HL-60 (cell line): ENCODE measurements around the gene MYO1E.

Experiments used
- DNase-seq, 2 experiments: peaks; one replicate each; pipeline ENCODE4 v3.0.0-alpha.2; 2010 to 2020; ENCODE audit warnings: low read depth in 1 of 2, low spot score in 1 of 2
- H3K27ac ChIP-seq: fragments of 250-450 bp; sonication (Bioruptor Pico); replicated peaks from 2 replicates; pipeline ENCODE4 v1.5.1; 2020; ENCODE audit warnings: mild to moderate bottlenecking, moderate library complexity
- H3K27me3 ChIP-seq: fragments of 250-450 bp; sonication (Bioruptor Pico); 2 replicates; pipeline ENCODE4 v1.5.1; 2021; ENCODE audit warnings: mild to moderate bottlenecking, moderate library complexity; ENCODE audit not compliant: insufficient read depth, poor library complexity, severe bottlenecking
- H3K4me3 ChIP-seq: replicated peaks from 2 replicates; pipeline ENCODE4 v1.5.1; 2011; ENCODE audit warnings: mild to moderate bottlenecking, control low read depth, low read length; ENCODE audit not compliant: insufficient read depth
- CTCF ChIP-seq: IDR thresholded peaks from one replicate; pipeline ENCODE4 v1.5.1; 2011; ENCODE audit warnings: low read length, control low read depth, inconsistent platforms; ENCODE audit not compliant: insufficient read depth
- GABPA ChIP-seq: IDR thresholded peaks from 2 replicates; pipeline ENCODE4 v1.6.1; 2012; ENCODE audit warnings: low read depth
- POLR2AphosphoS5 ChIP-seq: IDR thresholded peaks from 2 replicates; pipeline ENCODE4 v1.6.1; 2012; ENCODE audit warnings: low read depth
- REST ChIP-seq: IDR thresholded peaks from 2 replicates; pipeline ENCODE4 v1.6.1; 2012; ENCODE audit warnings: low read depth; ENCODE audit not compliant: insufficient replicate concordance
- SPI1 ChIP-seq: IDR thresholded peaks from 2 replicates; pipeline ENCODE4 v1.6.1; 2012; ENCODE audit warnings: low read depth, mild to moderate bottlenecking, borderline replicate concordance

MYO1E gene

GRCh38 chr15:59099162-59099685 is 273.4 kb downstream of the MYO1E start:
- no peak for TF ChIP-seq REST
- TF ChIP-seq GABPA: no peak
- no peak for TF ChIP-seq SPI1
- Histone ChIP-seq H3K27me3 (no peaks in the 10 kb centered on the region), H3K4me3 (no peak overlapping the region), H3K27ac (no peak overlapping the region)
- DNase-seq: no peak

- H3K27me3 ChIP-seq: no peaks in the 10 kb centered on the region
- TF ChIP-seq REST (no peak), SPI1 (no peak), POLR2AphosphoS5 (no peak), GABPA (no peak), CTCF (no peak)
- no peak overlapping the region for H3K27ac ChIP-seq
- no peak for DNase-seq
- no peak overlapping the region for H3K4me3 ChIP-seq
Observed at GRCh38 chr15:59096429-59096828, 276.2 kb downstream of the MYO1E start.

DNA sequence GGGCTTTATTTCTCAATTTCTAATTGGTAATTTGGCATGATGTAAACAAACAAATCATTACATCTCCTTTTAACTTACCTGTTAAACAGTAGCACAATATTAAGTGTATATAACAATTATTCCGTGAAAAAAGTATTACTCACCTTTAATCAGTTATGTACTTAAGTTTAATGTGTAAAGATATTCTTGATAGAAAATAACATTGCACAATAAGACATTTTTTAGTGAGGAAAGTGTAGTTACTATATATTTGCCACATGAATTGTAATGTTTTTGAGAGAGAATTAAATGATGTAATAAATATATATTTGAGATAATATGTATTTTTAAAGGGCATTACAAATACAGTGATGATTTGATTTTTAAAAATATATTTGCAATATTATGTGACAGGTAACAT is 278.6 kb downstream of the MYO1E start:
- no peak for DNase-seq
- TF ChIP-seq SPI1: no peak
- no peak for TF ChIP-seq CTCF
- no peak for TF ChIP-seq REST
- TF ChIP-seq GABPA: no peak
- no peak for TF ChIP-seq POLR2AphosphoS5
- H3K4me3 ChIP-seq: no peak overlapping the region
- H3K27me3 ChIP-seq: no peaks in the 10 kb centered on the region
- H3K27ac ChIP-seq: no peak overlapping the region
